H1 (cell line): Measurements from ENCODE around the gene CCDC63. TPM values are rescaled to one million over a fixed set of nuclear protein-coding genes. Genes with fewer than 3 reads are reported as not detected.

ENCODE experiments used
- CTCF ChIA-PET: fragments of 300-600 bp; sonication (Branson Sonifier 250); formaldehyde crosslinking; loops from one replicate; lab custom pipeline; 2021; ENCODE audit not compliant: partially characterized antibody; lab: Charles Lee
- POLR2A ChIA-PET: fragments of 300-600 bp; sonication (Branson Sonifier 250); formaldehyde crosslinking; loops from one replicate; lab custom pipeline; 2021; ENCODE audit warnings: inconsistent platforms; ENCODE audit not compliant: partially characterized antibody; lab: Charles Lee
- DNase-seq, 2 experiments: peaks; one replicate each; pipeline versions ENCODE4 v3.0.0 to v3.0.0-alpha.2; 2010 to 2022; ENCODE audit warnings: low spot score in 2 of 2, low read depth in 1 of 2, mixed read lengths in 1 of 2
- FAIRE-seq: peaks from 2 replicates; lab custom pipeline; 2011; peaks lifted over from hg19 to GRCh38; lab: Jason Lieb, UNC
- H2AFZ ChIP-seq: 2 replicates; pipeline ENCODE4 v1.8.1; 2012; ENCODE audit warnings: low read length, inconsistent platforms
- H2AK5ac ChIP-seq: 2 replicates; pipeline ENCODE4 v1.6.1; 2013; ENCODE audit warnings: low read depth, low read length
- H2BK120ac ChIP-seq: replicated peaks from 2 replicates; pipeline ENCODE3; 2013; ENCODE audit warnings: low read depth, low read length, inconsistent platforms
- H2BK12ac ChIP-seq: 2 replicates; pipeline ENCODE4 v1.6.1; 2013; ENCODE audit warnings: low read depth, low read length
- H2BK15ac ChIP-seq: 2 replicates; pipeline ENCODE4 v1.6.1; 2013; ENCODE audit warnings: low read length
- H2BK20ac ChIP-seq: 2 replicates; pipeline ENCODE4 v1.6.1; 2013; ENCODE audit warnings: low read length
- H2BK5ac ChIP-seq: 2 replicates; pipeline ENCODE4 v1.6.1; 2013; ENCODE audit warnings: low read depth, low read length
- H3K14ac ChIP-seq: 2 replicates; pipeline ENCODE4 v1.6.1; 2013; ENCODE audit warnings: inconsistent platforms; ENCODE audit not compliant: insufficient read length
- H3K18ac ChIP-seq: 2 replicates; pipeline ENCODE4 v1.6.1; 2013; ENCODE audit warnings: low read length; ENCODE audit errors: extremely low read depth
- H3K23ac ChIP-seq: 2 replicates; pipeline ENCODE4 v1.6.1; 2013; ENCODE audit warnings: inconsistent platforms; ENCODE audit not compliant: insufficient read length
- H3K23me2 ChIP-seq: 2 replicates; pipeline ENCODE4 v1.6.1; 2013; ENCODE audit warnings: low read depth, low read length
- H3K27ac ChIP-seq: 2 replicates; pipeline ENCODE4 v1.6.1; 2011; ENCODE audit warnings: low read depth, low read length, inconsistent platforms
- H3K27me3 ChIP-seq, 4 experiments: replicated peaks in 1 of 4; 1 replicate in 1 of 4; 2 replicates in 3 of 4; pipeline versions ENCODE4 v1.6.1 to v1.8.1; 2011 to 2013; ENCODE audit warnings: low read length in 3 of 4, mild to moderate bottlenecking in 3 of 4, inconsistent platforms in 2 of 4, mixed read lengths in 2 of 4, moderate library complexity in 1 of 4; ENCODE audit not compliant: control insufficient read depth in 3 of 4, insufficient read depth in 3 of 4; ENCODE audit errors: extremely low read depth in 1 of 4
- H3K36me3 ChIP-seq, 4 experiments: 2 replicates each; pipeline versions ENCODE4 v1.6.1 to v1.8.1; 2011 to 2013; ENCODE audit warnings: mild to moderate bottlenecking in 4 of 4, low read length in 3 of 4, moderate library complexity in 2 of 4, control low read depth in 1 of 4, inconsistent platforms in 1 of 4; ENCODE audit not compliant: insufficient read depth in 4 of 4, control insufficient read depth in 2 of 4
- H3K4ac ChIP-seq: replicated peaks from 2 replicates; pipeline ENCODE3; 2013; ENCODE audit warnings: low read length, low read depth, mixed read lengths, inconsistent platforms; ENCODE audit not compliant: insufficient read length
- H3K4me1 ChIP-seq, 4 experiments: replicated peaks in 1 of 4; 1 replicate in 1 of 4; 2 replicates in 3 of 4; pipeline versions ENCODE4 v1.6.1 to v1.8.1; 2011 to 2013; ENCODE audit warnings: low read length in 3 of 4, inconsistent platforms in 2 of 4, mixed read lengths in 1 of 4; ENCODE audit not compliant: insufficient read depth in 4 of 4, control insufficient read depth in 3 of 4
- H3K4me2 ChIP-seq, 2 experiments: 2 replicates each; pipeline versions ENCODE4 v1.6.1 to v1.8.1; 2011 to 2013; ENCODE audit warnings: low read depth in 2 of 2, low read length in 2 of 2, control low read depth in 1 of 2, inconsistent platforms in 1 of 2, mild to moderate bottlenecking in 1 of 2; ENCODE audit not compliant: insufficient read depth in 1 of 2
- H3K4me3 ChIP-seq, 4 experiments: fragments of 200-600, 300-600 bp in 1 of 4; sonication (generic), shearing (Covaris generic), sonication (Bioruptor Twin) in 1 of 4; 2 replicates each; pipeline versions ENCODE4 v1.5.1 to v1.8.1; 2011 to 2016; ENCODE audit warnings: low read length in 4 of 4, low read depth in 3 of 4, control low read depth in 2 of 4, inconsistent platforms in 2 of 4, mild to moderate bottlenecking in 2 of 4, mixed read lengths in 1 of 4, moderate library complexity in 1 of 4; ENCODE audit not compliant: insufficient read depth in 2 of 4; ENCODE audit errors: extremely low read depth in 1 of 4
- H3K56ac ChIP-seq: replicated peaks from 2 replicates; pipeline ENCODE3; 2013; ENCODE audit warnings: low read depth, mild to moderate bottlenecking, mixed read lengths, low read length, inconsistent platforms; ENCODE audit not compliant: insufficient read length
- H3K79me1 ChIP-seq: 2 replicates; pipeline ENCODE4 v1.6.1; 2013; ENCODE audit warnings: low read depth, low read length, control low read depth
- H3K79me2 ChIP-seq, 2 experiments: 2 replicates each; pipeline versions ENCODE4 v1.6.1 to v1.8.1; 2012 to 2013; ENCODE audit warnings: low read length in 2 of 2, mild to moderate bottlenecking in 2 of 2, inconsistent platforms in 1 of 2; ENCODE audit not compliant: insufficient read depth in 2 of 2, control insufficient read depth in 1 of 2
- H3K9ac ChIP-seq, 4 experiments: replicated peaks in 1 of 4; 1 replicate in 1 of 4; 2 replicates in 3 of 4; pipeline versions ENCODE4 v1.6.1 to v1.8.1; 2011 to 2013; ENCODE audit warnings: low read depth in 3 of 4, low read length in 3 of 4, control low read depth in 2 of 4, mild to moderate bottlenecking in 2 of 4, moderate library complexity in 2 of 4, inconsistent platforms in 1 of 4; ENCODE audit errors: extremely low read depth in 1 of 4
- H3K9me3 ChIP-seq, 2 experiments: 2 replicates each; pipeline versions ENCODE4 v1.6.1 to v1.8.1; 2012 to 2013; ENCODE audit warnings: mild to moderate bottlenecking in 2 of 2, moderate library complexity in 2 of 2, control low read depth in 1 of 2, inconsistent platforms in 1 of 2, low read depth in 1 of 2, low read length in 1 of 2, mixed read lengths in 1 of 2; ENCODE audit not compliant: insufficient read depth in 2 of 2
- H4K20me1 ChIP-seq, 2 experiments: replicated peaks in 1 of 2; 2 replicates each; pipeline versions ENCODE3 to v1.8.1; 2011 to 2013; ENCODE audit warnings: inconsistent platforms in 2 of 2, low read length in 2 of 2, mild to moderate bottlenecking in 1 of 2; ENCODE audit not compliant: insufficient read depth in 2 of 2, control insufficient read depth in 1 of 2
- H4K5ac ChIP-seq: 2 replicates; pipeline ENCODE4 v1.6.1; 2013; ENCODE audit warnings: low read length, low read depth, mixed read lengths, inconsistent platforms; ENCODE audit not compliant: insufficient read length
- H4K8ac ChIP-seq: 2 replicates; pipeline ENCODE4 v1.8.0; 2013; ENCODE audit warnings: mild to moderate bottlenecking, moderate library complexity, low read length, inconsistent platforms; ENCODE audit not compliant: insufficient read depth; ENCODE audit errors: extremely low read depth
- H4K91ac ChIP-seq: replicated peaks from 2 replicates; pipeline ENCODE3; 2013; ENCODE audit warnings: low read length, mixed read lengths, inconsistent platforms; ENCODE audit not compliant: insufficient read length
- BRCA1 ChIP-seq: IDR thresholded peaks from 2 replicates; pipeline ENCODE4 v1.6.1; 2012; ENCODE audit warnings: low read depth, low read length, improper control_type of control experiment
- CTBP2 ChIP-seq: IDR thresholded peaks from 2 replicates; pipeline ENCODE4 v1.7.0; 2011; ENCODE audit warnings: borderline replicate concordance, mild to moderate bottlenecking, moderate library complexity, mixed read lengths, low read length; ENCODE audit not compliant: insufficient read depth, insufficient read length
- E2F6 ChIP-seq: IDR thresholded peaks from 2 replicates; pipeline ENCODE4 v1.6.1; 2012; ENCODE audit warnings: inconsistent platforms
- JUN ChIP-seq: IDR thresholded peaks from 2 replicates; pipeline ENCODE4 v1.6.1; 2011; ENCODE audit warnings: low read depth, mild to moderate bottlenecking, improper control_type of control experiment, low read length
- TAF1 ChIP-seq: IDR thresholded peaks from 2 replicates; pipeline ENCODE4 v1.6.1; 2011; ENCODE audit warnings: mild to moderate bottlenecking, low read depth, low read length
- USF2 ChIP-seq: IDR thresholded peaks from 2 replicates; pipeline ENCODE4 v1.6.1; 2011; ENCODE audit warnings: low read length, improper control_type of control experiment
- WGBS, 2 experiments: shearing (Covaris generic) in 1 of 2; methylation state at CpG; one replicate each; pipeline versions ENCODE4 v1.1.6 to v1.1.7; 2013 to 2015; ENCODE audit warnings: low lambda C conversion rate in 2 of 2, mixed read lengths in 2 of 2, inconsistent platforms in 1 of 2, low coverage in 1 of 2, missing lambda C conversion rate in 1 of 2; ENCODE audit not compliant: insufficient replicate concordance in 2 of 2, insufficient coverage in 1 of 2, insufficient read length in 1 of 2; ENCODE audit errors: extremely low coverage in 1 of 2, missing lambda C conversion rate in 1 of 2; 5-methylcytosine and 5-hydroxymethylcytosine counted together
- polyA plus RNA-seq, 7 experiments: library from polyadenylated mRNA; depleted of rRNA in 3 of 7; stranded (reverse) in 5 of 7; unstranded in 2 of 7; fragments of >200 nt in 5 of 7; fragments of 200-250 nt in 2 of 7; gene quantifications; 1 replicate in 5 of 7; 2 replicates in 1 of 7; 4 replicates in 1 of 7; pipeline versions ENCODE4 v1.2.1 to v1.2.3, GENCODE V29; 2011 to 2013; ENCODE audit warnings: missing spikeins in 2 of 7, mixed read lengths in 2 of 7
- total RNA-seq: library from RNA; stranded (reverse); fragmentation: NEBNext Ultra II Directional; extraction: Animal tissue kit (Norgen Biotek cat#: 25700); gene quantifications from 2 replicates; pipeline ENCODE4 v1.2.1, GENCODE V29; 2021

The CCDC63 gene
- total and polyA plus RNA-seq, 2 of the 8 experiments (the other 6 are each of a cell fraction or from before 2014, with no cell fraction given): 0.42 to 0.93 TPM

GRCh38 chr12:110889361-110889760, 42.6 kb downstream of the CCDC63 start:
- POLR2A ChIA-PET: no interaction called here
- Histone ChIP-seq H2AFZ (no peak overlapping the region), H3K27me3 (no peaks in the 10 kb centered on the region), H2AK5ac (no peak overlapping the region), H2BK12ac (0 out of 2 replicates have a peak overlapping the region, but pooled peaks have one; percentile 42), H3K36me3 (no peaks in the 10 kb centered on the region), H4K5ac (no peak overlapping the region), H2BK5ac (no peak overlapping the region), H3K79me2 (no peaks in the 10 kb centered on the region), H3K9me3 (no peaks in the 10 kb centered on the region), H3K79me1 (no peaks in the 10 kb centered on the region), H3K56ac (no peak overlapping the region), H4K91ac (no peak overlapping the region), H3K4me1 (peaks cover 0 to 2% (median 0%) of the 10 kb centered on the region in 4 experiments; a peak in 1 of 7 replicates), H3K14ac (no peak overlapping the region), H4K8ac (no peak overlapping the region), H3K4me3 (no peak overlapping the region), H2BK15ac (no peak overlapping the region), H2BK120ac (no peak overlapping the region), H3K27ac (no peak overlapping the region), H3K18ac (no peak overlapping the region), H2BK20ac (no peak overlapping the region), H3K9ac (no peak overlapping the region), H3K4me2 (no peak overlapping the region), H3K23me2 (no peaks in the 10 kb centered on the region), H3K4ac (no peak overlapping the region), H4K20me1 (no peaks in the 10 kb centered on the region), H3K23ac (no peak overlapping the region)
- DNase-seq (no peak), FAIRE-seq (no peak)
- CTCF ChIA-PET: interaction anchor here (0.5 to 3.9 kb wide), 4 partner anchors 10 to 143 kb away, joined by 3 to 22 read pairs (median 5); no protein-coding TSS in a partner anchor
- TF ChIP-seq E2F6 (no peak), BRCA1 (no peak), TAF1 (no peak), CTBP2 (no peak), JUN (no peak), USF2 (no peak)
- 90% methylated on average over 12 of the region's 12 CpGs; no CpG with 5 or more reads in 1 of the 2 experiments for WGBS, 2 experiments
